Lower leg skin (tissue), 3 donors: ENCODE measurements around the gene IL17RC.

Experiments
- CTCF ChIP-seq, 3 donors: fragments of 450-650 bp; IDR thresholded peaks; one replicate each; pipeline ENCODE4 v1.5.1; 2016; ENCODE audit warnings: antibody characterized with exemption in 3 of 3, mild to moderate bottlenecking in 3 of 3, moderate library complexity in 2 of 3
- POLR2A ChIP-seq, 2 donors: fragments of 450-650 bp; IDR thresholded peaks; one replicate each; pipeline ENCODE4 v1.6.1; 2016 to 2017; ENCODE audit warnings: antibody characterized with exemption in 2 of 2, mild to moderate bottlenecking in 1 of 2, moderate library complexity in 1 of 2

GRCh38 chr3:9955611-9956352 is 38.9 kb downstream of the IL17RC start:
- no peak for TF ChIP-seq POLR2A (IDR thresholded peaks at IDR 0.05)
- no peak for TF ChIP-seq CTCF (IDR thresholded peaks at IDR 0.05)
